ENCODE data around the gene IFIH1. TPM values are rescaled to one million over a fixed set of nuclear protein-coding genes. Genes with fewer than 3 reads are reported as not detected.

The IFIH1 gene
- total and polyA plus RNA-seq, 9 of the 15 experiments (the other 6 are each of a cell fraction or from before 2014, with no cell fraction given) = 0.15 to 1.2 (median 0.60) TPM; not detected in 1

DNA sequence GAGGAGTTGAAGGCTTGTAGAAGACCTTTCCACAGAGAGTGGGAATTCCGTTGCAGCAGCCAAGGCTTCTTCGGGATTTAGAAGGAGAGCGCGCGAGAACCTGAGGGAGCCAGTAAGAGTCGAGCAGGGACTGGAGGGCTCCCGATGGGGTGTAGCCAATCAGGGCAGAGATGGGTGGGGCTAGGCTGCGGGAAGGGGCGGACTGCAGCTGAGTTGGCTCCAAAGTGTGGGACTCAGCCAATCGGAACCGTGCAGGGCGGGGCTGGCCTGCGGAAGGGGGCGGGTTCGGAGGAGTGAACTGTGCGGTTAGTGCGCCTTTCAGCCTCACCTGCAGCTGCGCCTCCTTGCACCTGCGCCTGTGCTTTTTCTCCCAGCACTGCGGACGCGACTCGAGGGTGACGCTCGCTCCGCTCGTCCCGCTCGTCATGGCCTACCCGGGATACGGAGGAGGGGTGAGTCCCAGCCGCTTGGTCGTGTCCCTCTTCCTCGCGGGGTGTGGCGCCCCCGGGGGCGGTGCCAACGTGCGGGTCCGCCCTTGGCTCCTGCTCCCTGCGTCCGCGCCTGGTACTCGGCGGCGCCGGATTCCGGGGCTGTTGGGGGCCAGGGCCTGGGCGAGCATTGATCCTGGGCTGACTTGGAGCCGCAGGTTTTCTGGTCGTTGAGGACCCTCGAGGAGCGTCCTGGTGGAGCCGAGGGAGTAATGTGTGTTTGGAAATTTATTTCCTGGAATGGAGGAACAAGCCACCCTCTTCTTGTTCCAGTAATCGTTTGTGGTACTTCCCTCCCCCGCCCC lies 25.5 kb upstream of the IFIH1 start, which contains the start of gene GCA (continued):
- TF ChIP-seq, protein P1, sequence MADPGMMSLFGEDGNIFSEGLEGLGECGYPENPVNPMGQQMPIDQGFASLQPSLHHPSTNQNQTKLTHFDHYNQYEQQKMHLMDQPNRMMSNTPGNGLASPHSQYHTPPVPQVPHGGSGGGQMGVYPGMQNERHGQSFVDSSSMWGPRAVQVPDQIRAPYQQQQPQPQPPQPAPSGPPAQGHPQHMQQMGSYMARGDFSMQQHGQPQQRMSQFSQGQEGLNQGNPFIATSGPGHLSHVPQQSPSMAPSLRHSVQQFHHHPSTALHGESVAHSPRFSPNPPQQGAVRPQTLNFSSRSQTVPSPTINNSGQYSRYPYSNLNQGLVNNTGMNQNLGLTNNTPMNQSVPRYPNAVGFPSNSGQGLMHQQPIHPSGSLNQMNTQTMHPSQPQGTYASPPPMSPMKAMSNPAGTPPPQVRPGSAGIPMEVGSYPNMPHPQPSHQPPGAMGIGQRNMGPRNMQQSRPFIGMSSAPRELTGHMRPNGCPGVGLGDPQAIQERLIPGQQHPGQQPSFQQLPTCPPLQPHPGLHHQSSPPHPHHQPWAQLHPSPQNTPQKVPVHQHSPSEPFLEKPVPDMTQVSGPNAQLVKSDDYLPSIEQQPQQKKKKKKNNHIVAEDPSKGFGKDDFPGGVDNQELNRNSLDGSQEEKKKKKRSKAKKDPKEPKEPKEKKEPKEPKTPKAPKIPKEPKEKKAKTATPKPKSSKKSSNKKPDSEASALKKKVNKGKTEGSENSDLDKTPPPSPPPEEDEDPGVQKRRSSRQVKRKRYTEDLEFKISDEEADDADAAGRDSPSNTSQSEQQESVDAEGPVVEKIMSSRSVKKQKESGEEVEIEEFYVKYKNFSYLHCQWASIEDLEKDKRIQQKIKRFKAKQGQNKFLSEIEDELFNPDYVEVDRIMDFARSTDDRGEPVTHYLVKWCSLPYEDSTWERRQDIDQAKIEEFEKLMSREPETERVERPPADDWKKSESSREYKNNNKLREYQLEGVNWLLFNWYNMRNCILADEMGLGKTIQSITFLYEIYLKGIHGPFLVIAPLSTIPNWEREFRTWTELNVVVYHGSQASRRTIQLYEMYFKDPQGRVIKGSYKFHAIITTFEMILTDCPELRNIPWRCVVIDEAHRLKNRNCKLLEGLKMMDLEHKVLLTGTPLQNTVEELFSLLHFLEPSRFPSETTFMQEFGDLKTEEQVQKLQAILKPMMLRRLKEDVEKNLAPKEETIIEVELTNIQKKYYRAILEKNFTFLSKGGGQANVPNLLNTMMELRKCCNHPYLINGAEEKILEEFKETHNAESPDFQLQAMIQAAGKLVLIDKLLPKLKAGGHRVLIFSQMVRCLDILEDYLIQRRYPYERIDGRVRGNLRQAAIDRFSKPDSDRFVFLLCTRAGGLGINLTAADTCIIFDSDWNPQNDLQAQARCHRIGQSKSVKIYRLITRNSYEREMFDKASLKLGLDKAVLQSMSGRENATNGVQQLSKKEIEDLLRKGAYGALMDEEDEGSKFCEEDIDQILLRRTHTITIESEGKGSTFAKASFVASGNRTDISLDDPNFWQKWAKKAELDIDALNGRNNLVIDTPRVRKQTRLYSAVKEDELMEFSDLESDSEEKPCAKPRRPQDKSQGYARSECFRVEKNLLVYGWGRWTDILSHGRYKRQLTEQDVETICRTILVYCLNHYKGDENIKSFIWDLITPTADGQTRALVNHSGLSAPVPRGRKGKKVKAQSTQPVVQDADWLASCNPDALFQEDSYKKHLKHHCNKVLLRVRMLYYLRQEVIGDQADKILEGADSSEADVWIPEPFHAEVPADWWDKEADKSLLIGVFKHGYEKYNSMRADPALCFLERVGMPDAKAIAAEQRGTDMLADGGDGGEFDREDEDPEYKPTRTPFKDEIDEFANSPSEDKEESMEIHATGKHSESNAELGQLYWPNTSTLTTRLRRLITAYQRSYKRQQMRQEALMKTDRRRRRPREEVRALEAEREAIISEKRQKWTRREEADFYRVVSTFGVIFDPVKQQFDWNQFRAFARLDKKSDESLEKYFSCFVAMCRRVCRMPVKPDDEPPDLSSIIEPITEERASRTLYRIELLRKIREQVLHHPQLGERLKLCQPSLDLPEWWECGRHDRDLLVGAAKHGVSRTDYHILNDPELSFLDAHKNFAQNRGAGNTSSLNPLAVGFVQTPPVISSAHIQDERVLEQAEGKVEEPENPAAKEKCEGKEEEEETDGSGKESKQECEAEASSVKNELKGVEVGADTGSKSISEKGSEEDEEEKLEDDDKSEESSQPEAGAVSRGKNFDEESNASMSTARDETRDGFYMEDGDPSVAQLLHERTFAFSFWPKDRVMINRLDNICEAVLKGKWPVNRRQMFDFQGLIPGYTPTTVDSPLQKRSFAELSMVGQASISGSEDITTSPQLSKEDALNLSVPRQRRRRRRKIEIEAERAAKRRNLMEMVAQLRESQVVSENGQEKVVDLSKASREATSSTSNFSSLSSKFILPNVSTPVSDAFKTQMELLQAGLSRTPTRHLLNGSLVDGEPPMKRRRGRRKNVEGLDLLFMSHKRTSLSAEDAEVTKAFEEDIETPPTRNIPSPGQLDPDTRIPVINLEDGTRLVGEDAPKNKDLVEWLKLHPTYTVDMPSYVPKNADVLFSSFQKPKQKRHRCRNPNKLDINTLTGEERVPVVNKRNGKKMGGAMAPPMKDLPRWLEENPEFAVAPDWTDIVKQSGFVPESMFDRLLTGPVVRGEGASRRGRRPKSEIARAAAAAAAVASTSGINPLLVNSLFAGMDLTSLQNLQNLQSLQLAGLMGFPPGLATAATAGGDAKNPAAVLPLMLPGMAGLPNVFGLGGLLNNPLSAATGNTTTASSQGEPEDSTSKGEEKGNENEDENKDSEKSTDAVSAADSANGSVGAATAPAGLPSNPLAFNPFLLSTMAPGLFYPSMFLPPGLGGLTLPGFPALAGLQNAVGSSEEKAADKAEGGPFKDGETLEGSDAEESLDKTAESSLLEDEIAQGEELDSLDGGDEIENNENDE (IDR thresholded peaks at IDR 0.05; ENCODE audit: low read depth, low read length) = no peak
- TF ChIP-seq HDAC1 (IDR thresholded peaks at IDR 0.05) = no peak
- no peak for TF ChIP-seq SMAD2 (IDR thresholded peaks at IDR 0.05; ENCODE audit: low read depth, low read length)
- TF ChIP-seq, protein P2, sequence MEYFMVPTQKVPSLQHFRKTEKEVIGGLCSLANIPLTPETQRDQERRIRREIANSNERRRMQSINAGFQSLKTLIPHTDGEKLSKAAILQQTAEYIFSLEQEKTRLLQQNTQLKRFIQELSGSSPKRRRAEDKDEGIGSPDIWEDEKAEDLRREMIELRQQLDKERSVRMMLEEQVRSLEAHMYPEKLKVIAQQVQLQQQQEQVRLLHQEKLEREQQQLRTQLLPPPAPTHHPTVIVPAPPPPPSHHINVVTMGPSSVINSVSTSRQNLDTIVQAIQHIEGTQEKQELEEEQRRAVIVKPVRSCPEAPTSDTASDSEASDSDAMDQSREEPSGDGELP (CRISPR knock-in tag; IDR thresholded peaks at IDR 0.05; ENCODE audit: borderline replicate concordance) = peak; percentile 42; the same call in 1 of the 2 replicates
- no peak for TF ChIP-seq SREBF1 (IDR thresholded peaks at IDR 0.05; ENCODE audit: borderline replicate concordance, low read depth, low read length)
- TF ChIP-seq, protein P3, sequence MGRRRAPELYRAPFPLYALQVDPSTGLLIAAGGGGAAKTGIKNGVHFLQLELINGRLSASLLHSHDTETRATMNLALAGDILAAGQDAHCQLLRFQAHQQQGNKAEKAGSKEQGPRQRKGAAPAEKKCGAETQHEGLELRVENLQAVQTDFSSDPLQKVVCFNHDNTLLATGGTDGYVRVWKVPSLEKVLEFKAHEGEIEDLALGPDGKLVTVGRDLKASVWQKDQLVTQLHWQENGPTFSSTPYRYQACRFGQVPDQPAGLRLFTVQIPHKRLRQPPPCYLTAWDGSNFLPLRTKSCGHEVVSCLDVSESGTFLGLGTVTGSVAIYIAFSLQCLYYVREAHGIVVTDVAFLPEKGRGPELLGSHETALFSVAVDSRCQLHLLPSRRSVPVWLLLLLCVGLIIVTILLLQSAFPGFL (CRISPR knock-in tag; IDR thresholded peaks at IDR 0.05) = no peak
- no peak for TF ChIP-seq POLR2AphosphoS5 (IDR thresholded peaks at IDR 0.05; ENCODE audit: control insufficient read depth, insufficient read depth, low read depth, low read length)
- TF ChIP-seq, protein P4, sequence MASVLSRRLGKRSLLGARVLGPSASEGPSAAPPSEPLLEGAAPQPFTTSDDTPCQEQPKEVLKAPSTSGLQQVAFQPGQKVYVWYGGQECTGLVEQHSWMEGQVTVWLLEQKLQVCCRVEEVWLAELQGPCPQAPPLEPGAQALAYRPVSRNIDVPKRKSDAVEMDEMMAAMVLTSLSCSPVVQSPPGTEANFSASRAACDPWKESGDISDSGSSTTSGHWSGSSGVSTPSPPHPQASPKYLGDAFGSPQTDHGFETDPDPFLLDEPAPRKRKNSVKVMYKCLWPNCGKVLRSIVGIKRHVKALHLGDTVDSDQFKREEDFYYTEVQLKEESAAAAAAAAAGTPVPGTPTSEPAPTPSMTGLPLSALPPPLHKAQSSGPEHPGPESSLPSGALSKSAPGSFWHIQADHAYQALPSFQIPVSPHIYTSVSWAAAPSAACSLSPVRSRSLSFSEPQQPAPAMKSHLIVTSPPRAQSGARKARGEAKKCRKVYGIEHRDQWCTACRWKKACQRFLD (CRISPR knock-in tag; IDR thresholded peaks at IDR 0.05) = no peak

All from K562 (cell line).